SH-SY5Y (cell line): ENCODE data around the gene NOS3.
A peak's percentile ranks its signal among the peaks of the same experiment; 100 is the strongest.

ENCODE experiments used
- GATA2 ChIP-seq: IDR thresholded peaks from 2 replicates; pipeline ENCODE4 v1.6.1; 2011; ENCODE audit warnings: mild to moderate bottlenecking, low read depth, low read length
- GATA3 ChIP-seq: IDR thresholded peaks from 2 replicates; pipeline ENCODE4 v1.6.1; 2011; ENCODE audit warnings: low read depth, mild to moderate bottlenecking, low read length, moderate library complexity

GRCh38 chr7:151038951-151039849 lies 48.4 kb downstream of the NOS3 start:
- TF ChIP-seq GATA2 = peak; percentile 23; the same call in 1 of the 2 replicates
- TF ChIP-seq GATA3 = no peak
